Subcutaneous abdominal adipose tissue (tissue), 5 donors: ENCODE results near the gene SLC30A3.
A peak's percentile ranks its signal among the peaks of the same experiment; 100 is the strongest.

Experiments
- H3K27ac ChIP-seq: one replicate; pipeline ENCODE4 v1.7.0; 2013; ENCODE audit warnings: low read depth, mild to moderate bottlenecking, inconsistent platforms, low read length, moderate library complexity
- H3K27me3 ChIP-seq, 5 donors: one replicate each; pipeline ENCODE4 v1.7.0; 2013; ENCODE audit warnings: low read length in 5 of 5, inconsistent platforms in 1 of 5; ENCODE audit not compliant: control insufficient read depth in 5 of 5, insufficient read depth in 4 of 5
- H3K36me3 ChIP-seq, 5 donors: one replicate each; pipeline ENCODE4 v1.7.0; 2013; ENCODE audit warnings: low read length in 5 of 5; ENCODE audit not compliant: control insufficient read depth in 5 of 5, insufficient read depth in 5 of 5
- H3K4me1 ChIP-seq, 5 donors: one replicate each; pipeline ENCODE4 v1.7.0; 2013; ENCODE audit warnings: low read length in 5 of 5, mild to moderate bottlenecking in 3 of 5, moderate library complexity in 1 of 5; ENCODE audit not compliant: control insufficient read depth in 5 of 5, insufficient read depth in 5 of 5
- H3K4me3 ChIP-seq, 5 donors: one replicate each; pipeline ENCODE4 v1.7.0; 2013; ENCODE audit warnings: low read length in 5 of 5, low read depth in 1 of 5
- H3K9ac ChIP-seq, 5 donors: one replicate each; pipeline ENCODE4 v1.7.0; 2013; ENCODE audit warnings: low read length in 5 of 5, mild to moderate bottlenecking in 4 of 5, moderate library complexity in 3 of 5
- H3K9me3 ChIP-seq, 5 donors: one replicate each; pipeline ENCODE4 v1.7.0; 2013; ENCODE audit warnings: low read length in 5 of 5; ENCODE audit not compliant: control insufficient read depth in 5 of 5
- donor health status: healthy.
- donor health status: healthy.
- donor health status: healthy.
- donor health status: healthy.
- donor health status: healthy.

SLC30A3 gene, protein sequence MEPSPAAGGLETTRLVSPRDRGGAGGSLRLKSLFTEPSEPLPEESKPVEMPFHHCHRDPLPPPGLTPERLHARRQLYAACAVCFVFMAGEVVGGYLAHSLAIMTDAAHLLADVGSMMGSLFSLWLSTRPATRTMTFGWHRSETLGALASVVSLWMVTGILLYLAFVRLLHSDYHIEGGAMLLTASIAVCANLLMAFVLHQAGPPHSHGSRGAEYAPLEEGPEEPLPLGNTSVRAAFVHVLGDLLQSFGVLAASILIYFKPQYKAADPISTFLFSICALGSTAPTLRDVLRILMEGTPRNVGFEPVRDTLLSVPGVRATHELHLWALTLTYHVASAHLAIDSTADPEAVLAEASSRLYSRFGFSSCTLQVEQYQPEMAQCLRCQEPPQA

DNA sequence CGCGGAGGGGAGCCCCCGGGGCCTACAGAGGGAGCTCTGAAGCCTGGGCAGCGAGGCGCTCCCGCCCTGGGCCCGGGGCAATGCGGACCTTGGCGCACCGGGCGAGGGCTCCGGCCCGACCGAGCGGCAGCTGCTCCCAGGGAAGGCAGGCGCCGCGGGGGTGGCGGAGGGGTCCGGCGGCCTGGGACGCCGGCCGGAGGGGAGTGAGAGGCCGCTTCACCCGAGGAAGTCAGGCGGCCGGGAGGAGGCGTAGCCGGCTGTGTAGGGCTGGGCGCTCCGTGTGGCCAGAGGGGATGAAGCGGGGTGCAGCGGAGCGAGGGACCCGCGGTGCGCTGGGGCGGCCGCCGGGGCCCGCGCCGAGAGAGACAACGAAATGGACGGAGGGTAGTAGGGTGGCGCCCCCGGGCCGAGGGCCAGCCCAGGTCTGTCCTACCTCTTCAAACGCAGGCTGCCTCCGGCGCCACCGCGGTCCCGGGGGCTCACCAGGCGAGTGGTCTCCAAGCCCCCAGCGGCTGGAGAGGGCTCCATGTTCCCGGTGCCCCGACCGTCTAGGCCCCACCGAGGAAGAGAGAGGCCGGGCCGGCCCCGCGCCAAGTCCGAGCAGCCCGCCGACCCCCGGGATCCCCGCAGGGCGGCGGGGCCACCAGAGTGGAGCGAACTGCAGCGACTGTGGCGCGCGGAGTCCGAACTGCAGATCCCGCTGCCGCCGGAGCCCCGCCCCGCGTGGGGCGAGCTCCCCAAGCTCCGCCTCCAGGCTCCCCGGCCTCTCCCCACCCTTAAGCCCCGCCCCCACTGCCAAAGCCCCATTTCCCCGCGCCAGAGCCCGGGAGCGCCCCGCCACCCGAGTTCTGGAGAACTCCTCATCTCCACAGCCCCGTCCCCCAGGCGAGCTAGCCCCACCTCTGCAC, at the start of gene SLC30A3:
SLC30A3 (minus strand) TSS at position 669 of the 908 bp plus-strand sequence; CDS start at position 528, 141 bp downstream.
- Histone ChIP-seq H3K27ac (no peak within 1 kb of the TSS), H3K36me3 (no peaks in the 10 kb centered on the region), H3K4me3 (peak within 1 kb of the TSS; percentile 22 to 66 (median 58)), H3K27me3 (peaks cover 32 to 72% (median 66%) of the 10 kb centered on the region in 5 donors), H3K4me1 (peaks cover 0 to 37% (median 31%) of the 10 kb centered on the region in 5 donors), H3K9ac (peak within 1 kb of the TSS in 2 of 5 donors; percentile 58 to 63), H3K9me3 (no peaks in the 10 kb centered on the region)

GRCh38 chr2:27312152-27312551, 49.3 kb upstream of the SLC30A3 start:
- H3K27me3 ChIP-seq, result peaks cover 15 to 18% (median 17%) of the 10 kb centered on the region in 5 donors
- no peak overlapping the region for H3K27ac ChIP-seq
- no peaks in the 10 kb centered on the region for H3K9me3 ChIP-seq
- no peak overlapping the region for H3K4me3 ChIP-seq
- H3K9ac ChIP-seq, result no peak overlapping the region
- peaks cover 0 to 47% (median 28%) of the 10 kb centered on the region in 5 donors for H3K36me3 ChIP-seq
- H3K4me1 ChIP-seq, result peaks cover 4 to 21% (median 12%) of the 10 kb centered on the region in 5 donors

- H3K27ac ChIP-seq, result no peak overlapping the region
- H3K27me3 ChIP-seq, result peaks cover 27 to 39% (median 35%) of the 10 kb centered on the region in 5 donors
- peaks cover 4 to 26% (median 19%) of the 10 kb centered on the region in 5 donors for H3K4me1 ChIP-seq
- H3K4me3 ChIP-seq, result no peak overlapping the region
- H3K9me3 ChIP-seq, result no peaks in the 10 kb centered on the region
- no peak overlapping the region for H3K9ac ChIP-seq
- peaks cover 0 to 34% (median 19%) of the 10 kb centered on the region in 5 donors for H3K36me3 ChIP-seq
These were observed 46.8 kb upstream of the SLC30A3 start for GRCh38 chr2:27309651-27310050.

DNA sequence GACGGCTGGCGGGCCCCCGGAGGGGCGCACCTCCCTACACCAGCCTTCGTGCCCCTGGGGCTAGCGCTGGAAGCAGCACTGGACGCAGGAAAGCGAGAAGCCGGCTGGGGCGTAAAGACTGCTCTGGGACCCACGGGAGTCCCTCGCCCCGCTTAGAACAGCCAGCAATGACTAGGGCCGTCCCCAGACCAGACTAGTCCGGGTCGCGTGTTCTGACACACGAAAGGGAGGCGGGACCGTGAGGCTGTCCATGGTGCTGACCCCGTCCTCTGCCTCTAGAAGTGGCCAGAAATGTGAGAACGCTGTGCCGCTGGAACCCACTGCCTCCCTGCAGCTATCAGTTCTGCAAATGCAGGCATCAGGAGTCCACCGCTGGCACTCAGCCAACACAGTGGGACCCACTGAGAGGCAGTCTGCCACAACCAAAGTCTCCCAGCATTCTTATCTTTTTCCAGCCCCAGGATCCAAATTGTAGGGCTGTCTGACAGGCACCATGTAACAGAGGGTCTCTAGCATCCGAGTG, 45.6 kb upstream of the SLC30A3 start, which contains the start of gene UCN:
UCN (minus strand) TSS at position 87 of the 523 bp plus-strand sequence. CDS start 550 bp downstream, outside the sequence.
- peaks cover 4 to 26% (median 19%) of the 10 kb centered on the region in 5 donors for H3K4me1 ChIP-seq
- no peak within 1 kb of the TSS for H3K9ac ChIP-seq
- H3K27me3 ChIP-seq, result peaks cover 27 to 40% (median 35%) of the 10 kb centered on the region in 5 donors
- no peaks in the 10 kb centered on the region for H3K9me3 ChIP-seq
- H3K4me3 ChIP-seq, result peak within 1 kb of the TSS in 1 of 5 donors; percentile 16
- peaks cover 0 to 34% (median 19%) of the 10 kb centered on the region in 5 donors for H3K36me3 ChIP-seq
- no peak within 1 kb of the TSS for H3K27ac ChIP-seq

GRCh38 chr2:27307545-27308358, 44.9 kb upstream of the SLC30A3 start:
- H3K27ac ChIP-seq, result no peak overlapping the region
- no peaks in the 10 kb centered on the region for H3K9me3 ChIP-seq
- H3K4me1 ChIP-seq, result peaks cover 4 to 31% (median 22%) of the 10 kb centered on the region in 5 donors
- H3K36me3 ChIP-seq, result peaks cover 0 to 31% (median 19%) of the 10 kb centered on the region in 5 donors
- peak overlapping the region in 1 of 5 donors; percentile 16 for H3K4me3 ChIP-seq
- no peak overlapping the region for H3K9ac ChIP-seq
- H3K27me3 ChIP-seq, result peaks cover 27 to 40% (median 35%) of the 10 kb centered on the region in 5 donors

DNA sequence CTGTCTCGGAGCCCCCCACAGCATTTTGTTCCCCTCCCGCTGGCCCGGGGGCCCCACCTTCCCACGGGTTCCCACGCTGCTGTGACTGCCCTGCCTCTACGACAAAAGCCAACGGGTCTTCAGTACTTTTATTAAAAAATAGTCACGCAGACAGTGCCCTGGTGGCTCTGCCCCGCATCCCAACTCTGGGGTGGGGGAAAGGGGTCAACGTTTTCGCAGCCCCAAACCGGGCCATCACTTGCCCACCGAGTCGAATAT, 44.4 kb upstream of the SLC30A3 start:
- no peaks in the 10 kb centered on the region for H3K9me3 ChIP-seq
- no peak overlapping the region for H3K27ac ChIP-seq
- no peak overlapping the region for H3K4me3 ChIP-seq
- H3K36me3 ChIP-seq, result peaks cover 0 to 27% (median 18%) of the 10 kb centered on the region in 5 donors
- peaks cover 4 to 31% (median 23%) of the 10 kb centered on the region in 5 donors for H3K4me1 ChIP-seq
- H3K9ac ChIP-seq, result no peak overlapping the region
- peaks cover 27 to 40% (median 35%) of the 10 kb centered on the region in 5 donors for H3K27me3 ChIP-seq

DNA sequence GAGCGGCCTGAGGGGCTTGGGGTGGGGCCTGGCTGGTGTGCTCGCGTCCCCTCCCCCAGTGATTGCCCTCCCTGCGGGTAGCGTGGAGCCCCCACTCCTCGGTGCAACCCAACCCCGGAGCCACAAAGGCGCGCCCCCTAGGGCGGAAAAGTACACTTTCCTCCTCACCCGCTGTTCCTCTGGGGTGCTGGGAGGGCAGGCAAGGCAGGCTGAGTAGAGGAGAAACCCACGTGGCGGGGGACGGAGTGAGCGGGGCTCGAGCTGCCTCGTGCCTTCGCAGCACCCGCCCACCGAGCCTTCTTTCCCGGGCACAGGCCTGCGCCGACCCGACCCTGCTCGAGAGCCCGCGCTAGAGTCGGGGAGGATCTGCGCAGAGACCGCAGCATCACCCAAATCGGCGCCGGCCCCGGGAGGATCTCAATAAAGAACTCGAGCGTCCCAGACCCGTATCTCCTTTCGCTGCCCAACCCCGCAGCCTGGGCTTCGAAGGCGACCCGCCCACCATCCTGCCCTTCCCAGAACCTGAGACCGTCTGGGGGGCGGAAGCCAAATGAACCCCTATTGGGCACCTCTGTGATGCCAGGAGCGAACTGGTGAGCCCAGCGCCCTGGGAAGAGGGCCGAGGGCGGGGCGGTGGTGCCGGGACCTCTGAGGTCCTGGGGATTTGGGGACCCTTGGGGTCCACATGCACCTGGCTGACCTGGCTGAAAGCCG, 43.9 kb upstream of the SLC30A3 start:
- peaks cover 4 to 31% (median 23%) of the 10 kb centered on the region in 5 donors for H3K4me1 ChIP-seq
- peaks cover 0 to 22% (median 13%) of the 10 kb centered on the region in 5 donors for H3K36me3 ChIP-seq
- H3K9me3 ChIP-seq, result no peaks in the 10 kb centered on the region
- peaks cover 27 to 40% (median 35%) of the 10 kb centered on the region in 5 donors for H3K27me3 ChIP-seq
- H3K9ac ChIP-seq, result no peak overlapping the region
- H3K4me3 ChIP-seq, result peak overlapping the region in 1 of 5 donors; percentile 16
- H3K27ac ChIP-seq, result no peak overlapping the region

GRCh38 chr2:27306136-27306535, 43.3 kb upstream of the SLC30A3 start:
- no peaks in the 10 kb centered on the region for H3K9me3 ChIP-seq
- peak overlapping the region in 1 of 5 donors; percentile 16 for H3K4me3 ChIP-seq
- no peak overlapping the region for H3K9ac ChIP-seq
- H3K4me1 ChIP-seq, result peaks cover 4 to 31% (median 23%) of the 10 kb centered on the region in 5 donors
- peaks cover 27 to 40% (median 35%) of the 10 kb centered on the region in 5 donors for H3K27me3 ChIP-seq
- H3K36me3 ChIP-seq, result peaks cover 0 to 16% (median 8%) of the 10 kb centered on the region in 5 donors
- H3K27ac ChIP-seq, result no peak overlapping the region
